ENCODE data around the gene IGIP.

Gene IGIP

GRCh38 chr5:140136624-140137023 lies 10.9 kb downstream of the IGIP start:
- H3K9me3 Mint-ChIP-seq, result no peaks in the 10 kb centered on the region
- peaks cover 29% of the 10 kb centered on the region for H3K4me1 Mint-ChIP-seq
- DNase-seq, result no peak
- no peak overlapping the region for H3K4me3 Mint-ChIP-seq
- peaks cover 6% of the 10 kb centered on the region for H3K27me3 Mint-ChIP-seq
- H3K27ac Mint-ChIP-seq, result no peak overlapping the region
- CTCF ChIA-PET, result interaction anchor here (1.1 to 1.9 kb wide), 3 partner anchors 9 to 56 kb away, joined by 3 to 8 read pairs (median 4); no protein-coding TSS in a partner anchor
- no peaks in the 10 kb centered on the region for H3K36me3 Mint-ChIP-seq

GRCh38 chr5:140140435-140140834 lies 14.7 kb downstream of the IGIP start:
- CTCF ChIA-PET, result no interaction called here
- Mint-ChIP-seq H3K4me3 (no peak overlapping the region), H3K36me3 (no peaks in the 10 kb centered on the region), H3K27ac (no peak overlapping the region), H3K9me3 (no peaks in the 10 kb centered on the region), H3K27me3 (peaks cover 35% of the 10 kb centered on the region), H3K4me1 (peaks cover 9% of the 10 kb centered on the region)
- DNase-seq, result no peak

- CTCF ChIA-PET, result interaction anchor here (0.5 to 6.5 kb wide), 3 partner anchors 24 to 66 kb away, joined by 3 to 120 read pairs (median 27); no protein-coding TSS in a partner anchor
- no peak for DNase-seq
- Mint-ChIP-seq H3K36me3 (no peaks in the 10 kb centered on the region), H3K9me3 (no peaks in the 10 kb centered on the region), H3K4me3 (no peak overlapping the region), H3K27me3 (peaks cover 43% of the 10 kb centered on the region), H3K27ac (no peak overlapping the region), H3K4me1 (peaks cover 12% of the 10 kb centered on the region)
Measured at GRCh38 chr5:140141241-140141640, 15.5 kb downstream of the IGIP start.

- Mint-ChIP-seq H3K4me1 (peaks cover 15% of the 10 kb centered on the region), H3K4me3 (no peak overlapping the region), H3K27me3 (peaks cover 47% of the 10 kb centered on the region), H3K36me3 (no peaks in the 10 kb centered on the region), H3K9me3 (no peaks in the 10 kb centered on the region), H3K27ac (no peak overlapping the region)
- DNase-seq, result no peak
- CTCF ChIA-PET, result interaction anchor here (1.1 to 6.5 kb wide), 7 partner anchors 8 to 68 kb away, joined by 4 to 120 read pairs (median 27); partner anchors contain the start of gene PURA
Measured at GRCh38 chr5:140142246-140142645, 16.5 kb downstream of the IGIP start.

GRCh38 chr5:140142856-140143255 lies 17.1 kb downstream of the IGIP start:
- Mint-ChIP-seq H3K27ac (no peak overlapping the region), H3K4me1 (peaks cover 15% of the 10 kb centered on the region)

GRCh38 chr5:140143521-140144258 lies 18.0 kb downstream of the IGIP start:
- H3K4me1 Mint-ChIP-seq, result peaks cover 15% of the 10 kb centered on the region
- CTCF ChIA-PET, result interaction anchor here (0.7 to 6.5 kb wide), 18 partner anchors 9 to 101 kb away, joined by 3 to 120 read pairs (median 6); partner anchors contain the start of genes NRG2 and PURA
- no peaks in the 10 kb centered on the region for H3K36me3 Mint-ChIP-seq
- no peak overlapping the region for H3K27ac Mint-ChIP-seq
- no peaks in the 10 kb centered on the region for H3K9me3 Mint-ChIP-seq
- H3K27me3 Mint-ChIP-seq, result peaks cover 61% of the 10 kb centered on the region
- no peak overlapping the region for H3K4me3 Mint-ChIP-seq
- DNase-seq, result no peak

More at GRCh38 chr5:140142856-140143255, 17.1 kb downstream of the IGIP start:
- Mint-ChIP-seq H3K9me3 (no peaks in the 10 kb centered on the region), H3K36me3 (no peaks in the 10 kb centered on the region), H3K27me3 (peaks cover 53% of the 10 kb centered on the region), H3K4me3 (no peak overlapping the region)
- CTCF ChIA-PET, result interaction anchor here (1.0 to 6.5 kb wide), 11 partner anchors 8 to 100 kb away, joined by 3 to 120 read pairs (median 21); partner anchors contain the start of genes NRG2 and PURA
- DNase-seq, result no peak

- CTCF ChIA-PET, result interaction anchor here (0.7 to 6.5 kb wide), 14 partner anchors 9 to 251 kb away, joined by 3 to 120 read pairs (median 9); partner anchors contain the start of gene PURA
- Mint-ChIP-seq H3K9me3 (no peaks in the 10 kb centered on the region), H3K27ac (peak overlapping the region; percentile 19), H3K36me3 (no peaks in the 10 kb centered on the region), H3K27me3 (peaks cover 71% of the 10 kb centered on the region), H3K4me1 (peaks cover 15% of the 10 kb centered on the region), H3K4me3 (no peak overlapping the region)
- DNase-seq, result no peak
Measured at GRCh38 chr5:140145256-140145655, 19.5 kb downstream of the IGIP start.

- Mint-ChIP-seq H3K27me3 (peaks cover 71% of the 10 kb centered on the region), H3K9me3 (no peaks in the 10 kb centered on the region), H3K4me3 (no peak overlapping the region), H3K4me1 (peaks cover 15% of the 10 kb centered on the region), H3K27ac (no peak overlapping the region), H3K36me3 (no peaks in the 10 kb centered on the region)
- peak; percentile 63 for DNase-seq
- CTCF ChIA-PET, result interaction anchor here (0.6 to 6.5 kb wide), 17 partner anchors 7 to 1750 kb away, joined by 3 to 120 read pairs (median 6); partner anchors contain the start of genes NRG2 and PURA
Measured at GRCh38 chr5:140145818-140146522, 20.2 kb downstream of the IGIP start.

- CTCF ChIA-PET, result interaction anchor here (0.6 to 6.5 kb wide), 11 partner anchors 8 to 1749 kb away, joined by 3 to 120 read pairs (median 6); partner anchors contain the start of genes NRG2 and PURA
- Mint-ChIP-seq H3K4me1 (peaks cover 15% of the 10 kb centered on the region), H3K36me3 (no peaks in the 10 kb centered on the region), H3K27ac (no peak overlapping the region), H3K27me3 (peaks cover 71% of the 10 kb centered on the region), H3K4me3 (no peak overlapping the region), H3K9me3 (no peaks in the 10 kb centered on the region)
- DNase-seq, result no peak
Measured at GRCh38 chr5:140146523-140146842, 20.7 kb downstream of the IGIP start.

GRCh38 chr5:140147460-140147859 lies 21.7 kb downstream of the IGIP start:
- no peak for DNase-seq
- peaks cover 19% of the 10 kb centered on the region for H3K4me1 Mint-ChIP-seq
- H3K36me3 Mint-ChIP-seq, result no peaks in the 10 kb centered on the region
- H3K27me3 Mint-ChIP-seq, result peaks cover 68% of the 10 kb centered on the region
- no peak overlapping the region for H3K4me3 Mint-ChIP-seq
- no peak overlapping the region for H3K27ac Mint-ChIP-seq
- H3K9me3 Mint-ChIP-seq, result no peaks in the 10 kb centered on the region
- CTCF ChIA-PET, result interaction anchor here (1.2 to 6.5 kb wide), 3 partner anchors 9 to 73 kb away, joined by 3 to 120 read pairs (median 62); partner anchors contain the start of gene PURA

GRCh38 chr5:140148508-140148907 lies 22.8 kb downstream of the IGIP start:
- CTCF ChIA-PET, result no interaction called here
- peaks cover 61% of the 10 kb centered on the region for H3K27me3 Mint-ChIP-seq
- no peak overlapping the region for H3K27ac Mint-ChIP-seq
- H3K36me3 Mint-ChIP-seq, result no peaks in the 10 kb centered on the region
- no peak for DNase-seq
- no peaks in the 10 kb centered on the region for H3K9me3 Mint-ChIP-seq
- no peak overlapping the region for H3K4me3 Mint-ChIP-seq
- H3K4me1 Mint-ChIP-seq, result peaks cover 19% of the 10 kb centered on the region

GRCh38 chr5:140150201-140150600 lies 24.5 kb downstream of the IGIP start:
- peaks cover 48% of the 10 kb centered on the region for H3K27me3 Mint-ChIP-seq
- no peak overlapping the region for H3K27ac Mint-ChIP-seq
- H3K4me3 Mint-ChIP-seq, result no peak overlapping the region
- no peaks in the 10 kb centered on the region for H3K9me3 Mint-ChIP-seq
- CTCF ChIA-PET, result interaction anchor here (0.6 to 1.5 kb wide), 3 partner anchors 8 to 300 kb away, joined by 3 to 4 read pairs (median 4); no protein-coding TSS in a partner anchor
- H3K36me3 Mint-ChIP-seq, result no peaks in the 10 kb centered on the region
- DNase-seq, result no peak
- peaks cover 13% of the 10 kb centered on the region for H3K4me1 Mint-ChIP-seq

GRCh38 chr5:140151144-140152021 lies 25.6 kb downstream of the IGIP start:
- no peak overlapping the region for H3K27ac Mint-ChIP-seq

More at GRCh38 chr5:140151144-140152021, 25.6 kb downstream of the IGIP start:
- no peak overlapping the region for H3K4me3 Mint-ChIP-seq
- peaks cover 7% of the 10 kb centered on the region for H3K4me1 Mint-ChIP-seq
- no peaks in the 10 kb centered on the region for H3K9me3 Mint-ChIP-seq
- no peaks in the 10 kb centered on the region for H3K36me3 Mint-ChIP-seq
- H3K27me3 Mint-ChIP-seq, result peaks cover 37% of the 10 kb centered on the region
- CTCF ChIA-PET, result interaction anchor here (5.2 to 9.2 kb wide), 2 partner anchors 8 to 78 kb away, joined by 27 to 112 read pairs; no protein-coding TSS in a partner anchor
- DNase-seq, result no peak

Measured in activated naive CD4-positive, alpha-beta T cell treated with anti-CD3 and anti-CD28 coated beads, Interleukin-2, amount 10 ng/mL, durations not matched to agents 7 days and 5 days (primary cell).